NCI-H1436 (cell line): Measurements from ENCODE around the gene PPARG.
"Not testable (repeated sequence)": the region's sequence is repeated elsewhere in the genome, so short reads cannot be mapped to it uniquely, and the experiment has no call there.

ENCODE experiments used
- DNase-seq: peaks from one replicate; lab custom pipeline; 2025; lab: John Stamatoyannopoulos, UW

Gene PPARG

DNA sequence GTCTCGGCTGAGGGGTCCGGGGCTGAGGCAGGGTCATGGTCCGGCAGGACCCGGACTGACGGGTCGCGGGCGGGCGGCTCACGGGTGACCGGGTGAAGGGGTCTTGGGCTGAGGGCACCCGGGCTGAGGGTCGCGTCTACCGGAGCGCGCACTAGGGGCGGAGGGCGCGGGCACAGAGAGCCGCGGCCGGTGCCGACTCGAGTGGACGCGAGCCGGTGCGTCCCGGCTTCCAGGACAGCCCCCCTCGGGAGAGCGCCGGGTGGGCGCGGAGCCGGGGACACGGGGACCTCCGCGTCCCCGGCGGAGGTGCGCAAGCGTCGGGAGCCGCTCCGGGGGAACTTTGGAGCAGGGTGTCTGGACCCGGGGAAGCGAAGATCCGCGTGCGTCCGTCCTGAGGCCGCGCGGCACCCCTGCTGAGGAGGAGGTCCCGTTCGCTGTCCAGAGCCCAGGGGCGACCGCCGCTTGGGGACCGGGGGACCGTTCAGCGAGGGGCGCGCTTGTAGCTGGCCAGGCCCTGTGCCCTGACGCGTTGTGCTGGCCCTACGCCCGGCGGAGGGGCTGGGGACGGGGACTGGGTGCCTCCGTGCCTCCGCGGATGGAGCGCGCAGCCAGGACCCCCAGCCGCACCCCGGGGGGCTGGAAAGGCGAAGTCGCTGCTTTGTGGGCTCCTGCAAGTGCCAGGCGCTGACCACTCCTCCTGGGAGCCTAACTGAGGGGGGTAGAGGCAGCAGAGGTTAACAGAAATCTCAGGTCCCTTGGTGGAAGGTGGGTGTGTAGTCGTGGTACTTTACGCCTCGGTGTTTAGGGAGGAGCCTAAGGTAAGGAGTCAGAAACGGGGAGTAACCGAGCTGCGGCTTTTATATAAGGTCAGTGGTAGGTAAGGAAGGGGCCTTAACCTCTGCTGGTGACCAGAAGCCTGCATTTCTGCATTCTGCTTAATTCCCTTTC lies at the start of gene PPARG:
Gene PPARG (plus strand): TSS at position 889 of the 948 bp plus-strand sequence. CDS start 90,642 bp downstream, outside the sequence.
- no peak for DNase-seq

DNA sequence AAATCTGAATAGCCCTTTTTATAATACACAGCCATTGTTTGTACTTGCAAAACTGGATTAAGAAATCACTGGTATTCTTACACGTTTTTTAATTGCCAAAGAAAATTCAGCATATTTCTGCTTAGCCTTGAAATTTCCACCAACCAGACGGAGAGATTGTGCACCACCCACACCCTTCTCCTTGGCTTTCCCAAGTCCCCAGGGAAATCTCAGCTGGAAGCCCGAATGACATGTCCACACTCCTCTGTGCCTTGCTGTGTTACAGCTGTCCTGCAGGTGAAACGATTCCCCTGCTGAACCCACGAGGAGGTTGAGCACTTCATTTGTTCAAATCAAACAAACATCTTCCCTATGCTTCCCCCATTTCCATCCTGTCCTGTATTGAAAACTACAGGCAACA lies 49.6 kb upstream of the PPARG start:
- DNase-seq: no peak

DNA sequence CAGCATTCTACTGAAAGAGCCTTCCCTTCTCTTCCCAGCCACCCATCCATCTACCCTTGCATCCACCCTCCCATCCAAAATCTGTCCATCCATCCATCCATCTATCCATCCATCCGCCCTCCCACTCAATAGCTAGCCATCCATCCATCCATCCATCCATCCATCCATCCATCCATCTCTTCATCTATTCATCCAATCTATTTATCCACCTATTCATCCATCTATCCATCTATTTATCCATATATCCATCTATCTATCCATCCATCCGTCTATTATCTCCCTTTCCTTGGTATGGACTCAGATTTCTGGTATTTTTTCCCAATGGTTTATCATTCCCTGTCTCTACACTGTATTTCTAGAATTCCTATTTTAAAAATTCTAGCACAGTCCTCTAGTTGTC lies 46.1 kb upstream of the PPARG start:
- no peak for DNase-seq

DNA sequence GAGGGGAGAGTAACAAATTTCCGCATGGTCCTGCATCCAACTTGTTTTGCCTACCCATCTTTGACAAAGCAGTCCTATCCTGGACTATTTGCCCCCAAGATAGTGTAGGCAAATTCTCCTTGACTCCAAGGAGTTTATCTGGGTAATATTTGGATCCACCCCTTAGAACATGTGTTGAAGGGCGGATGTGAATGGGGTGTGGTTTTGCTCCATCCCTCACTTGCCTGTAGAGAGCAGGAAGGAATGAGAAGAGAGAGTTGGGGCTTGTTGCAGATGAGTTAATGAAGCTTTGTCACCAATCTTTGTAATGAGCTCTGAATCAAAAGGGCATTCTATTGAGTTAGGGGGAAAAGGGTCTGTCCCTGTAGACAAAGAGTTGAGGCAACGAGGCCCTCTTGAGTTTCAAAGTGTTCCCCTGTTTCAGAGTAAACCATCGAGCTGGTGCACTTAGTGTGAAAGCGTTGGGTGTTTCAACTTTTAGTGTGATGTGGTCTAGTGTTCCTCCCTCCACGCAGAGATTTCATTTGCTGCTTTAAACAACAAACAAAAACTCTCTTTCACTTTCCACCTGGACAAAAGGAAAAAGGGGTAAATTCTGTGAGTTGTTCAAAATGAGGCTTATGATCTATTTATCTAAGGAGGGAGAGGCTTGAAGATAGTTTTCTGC lies 42.2 kb upstream of the PPARG start:
- no peak for DNase-seq

DNA sequence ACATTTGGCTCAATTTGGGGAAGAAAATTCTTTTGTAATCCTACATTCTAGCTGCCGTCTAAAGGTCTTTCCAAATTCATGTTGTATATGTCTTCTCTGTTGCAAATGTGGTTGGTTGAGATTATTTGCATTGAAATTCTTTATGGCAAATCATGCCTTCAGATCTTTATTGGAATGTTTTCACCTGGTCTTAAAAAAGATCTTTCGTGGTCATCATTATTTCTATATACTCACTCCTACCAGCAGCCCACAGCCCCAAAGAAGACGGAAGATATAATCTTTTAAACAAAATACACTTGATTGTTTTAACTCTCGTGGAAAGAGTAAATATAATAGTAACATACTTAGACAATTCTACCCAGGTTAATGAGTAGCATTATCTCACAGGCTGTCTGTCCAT lies 41.5 kb upstream of the PPARG start:
- no peak for DNase-seq

DNA sequence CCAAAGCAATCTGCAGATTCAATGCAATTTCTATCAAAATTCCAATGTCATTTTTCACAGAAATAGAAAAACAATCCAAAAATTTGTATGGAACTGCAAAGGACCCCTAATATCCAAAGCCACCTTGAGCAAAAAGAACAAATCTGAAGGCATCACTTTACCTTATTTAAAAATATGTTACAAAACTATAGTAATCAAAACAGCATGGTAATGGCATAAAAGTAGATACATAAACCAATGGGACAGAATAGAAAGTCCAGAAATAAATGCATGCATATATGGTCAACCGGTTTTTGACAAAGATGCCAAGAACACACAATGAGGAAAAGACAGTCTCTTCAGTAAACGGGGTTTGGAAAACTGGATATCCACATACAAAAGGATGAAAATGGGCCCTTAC lies 39.4 kb upstream of the PPARG start:
- no peak for DNase-seq

DNA sequence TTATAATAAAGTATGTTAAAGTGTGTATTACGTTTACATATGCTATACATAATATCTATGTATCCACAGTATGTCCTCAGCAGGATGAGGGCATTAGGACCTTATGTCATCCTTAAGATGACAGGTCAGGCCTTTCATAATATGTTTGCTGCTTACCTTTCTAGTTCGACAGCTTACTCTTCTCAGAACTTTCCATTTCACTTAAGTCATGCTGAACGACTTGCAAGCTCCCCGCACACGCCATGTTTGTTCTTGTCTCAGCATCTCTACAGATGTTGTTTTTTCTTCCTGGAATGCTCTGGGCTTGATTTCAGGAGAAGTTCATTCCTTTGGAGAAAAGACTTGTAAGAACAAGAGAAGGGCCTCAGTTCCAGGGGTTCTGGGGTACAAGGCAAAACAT lies 36.0 kb upstream of the PPARG start:
- DNase-seq: no peak

DNA sequence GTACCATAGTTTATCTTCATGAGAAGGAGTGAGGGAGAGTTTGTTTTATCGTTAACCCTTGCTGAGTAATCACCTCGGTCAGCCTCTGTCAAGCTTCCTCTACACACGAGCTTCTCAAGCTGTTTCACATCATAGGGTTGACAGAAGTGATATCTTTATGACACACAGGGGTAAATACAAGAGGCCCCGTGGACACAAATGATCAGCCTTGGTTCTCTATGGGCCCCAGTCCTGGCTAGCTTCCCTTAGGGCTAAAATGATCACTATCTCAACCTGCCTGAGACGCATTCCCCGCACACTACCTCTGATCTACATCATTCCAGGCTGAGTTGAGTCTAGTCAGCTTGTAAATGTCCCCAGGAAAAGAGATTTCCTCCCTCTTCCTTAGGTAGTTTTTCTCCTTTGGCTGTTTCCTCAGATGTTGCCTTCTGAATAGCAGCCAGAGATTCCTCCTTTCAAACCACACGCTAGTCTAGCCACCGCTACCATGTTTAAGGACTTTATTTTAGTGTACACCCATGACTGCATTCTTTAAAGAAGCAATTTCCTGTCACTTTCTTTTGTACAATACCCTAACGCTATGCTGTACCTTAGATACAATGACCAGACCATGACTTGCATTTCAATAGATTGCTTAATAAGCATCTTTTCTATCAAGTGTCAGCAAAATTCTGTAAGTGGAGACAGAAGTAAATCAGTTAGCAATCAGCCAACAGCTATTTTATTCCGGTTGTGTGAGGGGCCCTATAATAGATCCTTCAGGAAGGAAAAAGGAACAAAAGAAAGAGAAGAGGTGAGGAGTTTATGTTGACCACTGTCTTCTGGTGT lies 35.1 kb upstream of the PPARG start:
- DNase-seq: no peak

DNA sequence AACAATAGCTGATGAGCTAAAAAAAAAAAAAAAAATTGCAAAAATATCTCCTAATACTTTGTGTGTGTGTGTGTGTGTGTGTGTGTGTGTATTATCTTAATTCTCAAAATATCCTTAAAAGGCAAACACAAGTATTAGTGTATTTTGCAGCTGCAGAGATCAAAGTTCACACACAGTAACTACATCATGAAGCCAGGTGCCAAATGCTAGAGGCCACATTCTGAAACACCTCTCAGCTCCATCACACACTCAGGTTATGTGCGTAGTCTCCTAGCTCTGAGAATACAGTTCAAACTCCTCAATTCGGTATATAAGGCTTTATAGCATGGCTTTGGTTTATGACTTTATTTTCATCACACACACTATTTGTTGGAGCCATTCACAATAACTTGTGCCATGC lies 33.5 kb upstream of the PPARG start:
- no peak for DNase-seq

DNA sequence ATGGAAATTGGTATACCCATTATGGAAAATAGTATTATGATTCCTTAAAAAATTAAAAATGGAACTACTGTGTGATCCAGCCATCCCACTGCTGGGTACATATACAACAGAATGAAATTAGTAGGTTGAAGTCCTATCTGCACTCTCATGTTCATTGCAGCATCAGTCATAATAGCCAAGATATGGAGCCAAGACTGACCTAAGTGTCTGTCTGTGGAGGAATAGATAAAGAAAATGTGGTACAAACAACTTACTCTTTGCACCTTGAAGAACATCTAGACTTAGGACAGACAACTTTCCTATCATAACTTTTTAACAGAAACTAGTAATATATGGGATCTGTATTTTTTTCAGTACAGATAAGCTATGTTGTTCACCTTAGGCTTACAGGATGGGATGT lies 30.0 kb upstream of the PPARG start:
- DNase-seq: no peak

DNA sequence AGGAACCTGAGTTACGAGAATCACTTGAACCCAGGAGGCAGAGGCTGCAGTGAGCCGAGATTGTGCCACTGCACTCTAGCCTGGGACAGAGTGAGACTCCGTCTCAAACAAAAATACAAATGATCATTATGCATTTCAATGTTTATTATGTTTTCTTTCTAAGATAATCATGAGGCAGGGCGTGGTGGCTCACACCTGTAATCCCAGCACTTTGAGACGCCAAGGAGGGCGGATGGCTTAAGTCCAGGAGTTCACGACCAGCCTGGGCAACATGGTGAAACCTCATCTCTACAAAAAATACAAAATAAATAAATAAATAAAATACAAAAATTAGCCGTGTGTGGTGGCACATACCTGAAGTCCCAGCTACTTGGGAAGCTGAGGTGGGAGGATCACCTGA lies 26.7 kb upstream of the PPARG start:
- DNase-seq: not testable (repeated sequence)

DNA sequence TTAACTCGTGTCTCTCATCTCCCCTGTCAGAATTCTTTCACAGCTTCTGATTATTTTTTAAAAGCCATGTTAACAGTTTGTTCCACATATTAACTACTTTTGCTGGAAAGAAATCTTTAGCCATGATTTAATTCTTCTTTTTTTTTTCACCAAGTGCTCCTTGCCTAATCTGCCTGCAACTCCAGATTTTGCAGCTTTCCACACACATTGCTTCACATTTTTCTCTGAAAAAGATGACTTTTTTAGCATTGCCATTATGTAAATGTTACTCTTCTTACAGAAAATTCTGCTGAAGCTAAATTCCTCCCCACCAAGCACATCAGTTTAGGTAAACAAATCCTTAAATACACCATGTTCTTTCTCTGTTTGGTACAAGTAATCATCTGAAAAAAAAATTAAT lies 23.4 kb upstream of the PPARG start:
- no peak for DNase-seq

DNA sequence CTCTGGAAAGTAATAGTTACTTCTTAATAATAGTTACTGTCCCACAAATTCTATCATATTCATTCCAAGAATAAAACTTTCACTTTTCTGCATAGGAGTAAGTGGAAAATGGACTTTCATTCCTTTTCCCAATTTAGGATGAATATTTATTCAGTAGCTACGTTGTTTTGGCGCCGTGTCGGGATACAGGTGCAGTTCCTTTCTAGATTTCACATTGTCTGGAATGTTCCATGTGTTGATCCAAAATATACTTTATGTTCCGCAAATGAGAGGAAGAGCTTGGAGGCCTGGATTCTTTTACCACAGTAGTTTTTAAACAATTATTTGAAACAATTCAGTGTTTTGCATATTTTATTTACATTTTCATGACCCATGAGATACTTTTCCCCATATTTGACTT lies 22.8 kb upstream of the PPARG start:
- DNase-seq: no peak

DNA sequence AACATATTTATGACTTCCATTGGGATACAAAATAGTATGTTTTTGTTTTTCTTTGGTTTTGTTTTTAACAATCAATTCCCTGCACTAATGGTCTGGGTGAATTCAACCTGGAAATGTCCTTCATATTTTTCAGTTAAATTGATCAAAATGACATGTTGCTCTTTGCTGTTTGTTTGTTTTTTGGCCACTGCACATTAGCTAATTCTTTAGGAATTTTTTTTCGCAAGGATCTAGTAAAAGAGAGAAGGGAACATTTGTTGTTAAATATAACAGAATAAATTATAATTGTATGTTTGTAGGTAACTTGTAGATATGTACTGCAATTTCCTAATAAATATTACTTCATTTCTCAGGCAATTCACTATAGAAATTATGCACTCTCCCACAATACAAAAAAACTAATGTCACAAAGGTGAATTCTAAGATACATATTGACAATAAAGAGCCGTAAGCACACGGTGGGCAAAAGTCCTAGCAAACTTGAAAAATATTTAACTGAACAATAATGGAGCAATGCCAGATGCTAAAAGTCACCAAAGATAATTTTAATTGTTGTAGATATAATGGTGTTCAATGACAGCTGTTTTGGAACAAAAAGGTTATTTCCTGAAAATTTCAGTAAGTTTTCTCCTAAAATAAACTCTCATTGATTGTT lies 21.4 kb upstream of the PPARG start:
- DNase-seq: no peak

DNA sequence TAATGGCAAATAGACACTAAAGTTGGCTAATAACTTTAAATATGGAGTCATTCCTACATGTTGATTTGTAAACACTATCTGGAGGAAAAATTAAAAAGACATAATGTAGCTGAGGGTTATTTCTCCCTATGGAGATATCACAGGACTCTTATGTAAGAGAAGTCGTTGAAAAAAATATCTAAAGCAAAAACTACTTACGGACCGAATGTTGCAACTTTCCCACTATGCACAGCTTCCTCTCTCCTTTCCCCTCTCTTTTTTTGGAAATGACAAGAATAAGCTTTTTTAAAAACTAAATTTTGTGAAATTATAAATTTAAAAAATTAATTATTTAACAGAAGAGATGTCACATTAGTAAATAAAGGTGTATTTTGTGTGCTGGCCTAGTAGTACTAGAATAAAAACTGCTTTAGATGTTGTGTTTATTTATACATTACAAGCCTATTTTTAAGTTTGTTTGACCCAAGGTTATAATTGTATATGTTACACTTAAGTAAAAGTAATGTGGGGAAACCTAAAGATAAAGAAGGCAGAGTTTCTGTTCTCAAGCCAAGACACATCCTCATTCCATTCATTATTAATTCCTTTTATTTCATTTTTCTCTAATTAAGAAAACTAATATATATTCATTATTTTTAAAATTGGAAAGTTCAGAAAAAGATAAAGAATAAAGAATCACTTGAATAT lies 20.7 kb upstream of the PPARG start:
- no peak for DNase-seq

DNA sequence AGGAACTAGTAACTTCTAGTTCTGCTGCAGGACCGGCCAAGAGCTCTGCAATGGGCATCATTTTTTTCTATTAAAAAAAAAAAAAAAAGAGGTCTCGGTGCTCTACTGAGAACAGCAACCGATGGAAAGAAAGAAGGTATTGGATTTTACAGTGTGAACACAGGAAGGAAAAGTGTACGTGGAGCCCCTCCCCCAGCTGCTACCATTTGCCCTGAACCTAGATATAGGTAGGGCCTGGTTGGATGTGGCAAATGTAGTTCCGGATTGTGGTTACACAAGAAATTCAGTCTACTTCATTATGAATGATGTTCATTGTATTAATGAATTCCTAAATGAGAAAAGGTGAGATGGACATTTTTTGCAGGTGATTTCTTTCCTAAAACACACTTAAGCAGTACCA lies 17.9 kb upstream of the PPARG start:
- DNase-seq: no peak

DNA sequence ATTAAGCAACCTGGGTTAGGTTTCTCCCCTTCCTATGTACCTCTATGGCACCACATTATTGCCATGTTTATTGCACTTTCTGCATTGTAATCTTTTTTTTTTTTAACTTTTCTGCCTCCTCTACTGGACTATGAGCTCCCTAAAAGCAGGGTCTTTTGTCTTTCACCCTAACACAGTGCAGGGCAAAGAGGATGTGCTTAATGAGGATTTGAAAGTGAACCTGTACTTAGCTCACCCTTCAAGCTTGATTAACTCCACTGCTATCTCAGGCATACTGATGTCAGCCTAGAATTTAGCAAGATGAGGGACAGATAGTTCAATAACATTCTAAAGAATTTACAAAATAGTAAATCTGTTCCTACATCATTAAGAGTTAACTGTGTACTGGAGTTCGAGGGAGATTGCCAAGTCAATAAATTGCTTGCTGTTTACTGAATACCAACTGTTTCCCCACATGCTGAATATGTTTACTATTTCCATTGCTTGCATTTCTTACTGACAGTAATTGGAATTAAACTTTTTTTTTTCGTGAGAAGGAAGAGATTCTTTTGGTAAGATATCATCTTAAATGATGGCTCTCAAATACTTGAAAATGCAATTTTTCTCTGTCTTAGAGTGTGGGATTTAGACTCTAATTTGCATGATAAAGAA lies 15.7 kb upstream of the PPARG start:
- DNase-seq: no peak

DNA sequence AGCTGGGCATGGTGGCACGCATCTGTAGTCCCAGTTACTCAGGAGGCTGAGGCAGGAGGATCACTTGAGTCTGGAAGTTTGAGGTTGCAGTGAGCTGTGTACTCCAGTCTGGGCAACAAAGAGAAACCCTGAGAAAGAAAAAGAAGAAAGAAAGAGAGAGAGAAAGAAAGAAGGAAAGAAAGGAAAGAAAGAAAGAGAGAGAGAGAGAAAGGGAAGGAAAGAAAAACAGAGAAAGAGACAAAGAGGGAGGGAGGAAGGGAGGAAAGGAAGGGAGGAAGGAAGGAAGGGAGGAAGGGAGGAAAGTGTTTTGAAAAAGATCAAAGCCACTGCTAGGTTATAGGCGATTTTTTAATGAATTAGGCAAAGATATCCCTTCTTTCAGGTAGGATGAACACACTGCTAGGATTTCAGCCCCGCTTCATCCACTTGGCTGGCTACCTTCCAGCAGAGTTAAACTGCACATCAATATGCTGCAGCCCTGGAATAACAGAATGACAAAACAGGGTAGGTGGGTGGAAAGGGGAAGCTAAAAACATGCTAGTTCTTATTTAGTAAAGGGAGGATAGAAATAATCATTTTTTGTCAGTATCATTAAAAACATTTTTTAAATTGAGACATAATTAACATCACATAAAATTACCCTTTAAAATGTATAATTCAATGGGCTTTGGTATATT lies 12.8 kb upstream of the PPARG start:
- no peak for DNase-seq

DNA sequence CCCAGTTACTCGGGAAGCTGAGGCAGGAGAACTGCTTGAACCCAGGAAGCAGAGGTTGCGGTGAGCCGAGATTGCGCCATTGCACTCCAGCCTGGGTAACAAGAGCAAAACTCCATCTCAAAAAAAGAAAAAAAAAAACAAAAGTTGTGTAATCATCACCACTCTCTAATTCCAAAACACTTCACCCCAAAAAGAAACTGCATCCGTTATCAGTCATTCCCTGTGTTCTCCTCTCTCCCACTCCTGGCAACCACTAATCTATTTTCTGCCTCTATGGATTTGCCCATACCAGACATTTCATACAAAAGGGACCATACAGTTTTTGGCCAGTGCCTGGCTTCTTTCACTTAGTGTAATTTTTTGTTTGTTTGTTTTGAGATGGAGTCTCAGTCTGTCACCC lies 12.0 kb upstream of the PPARG start:
- not testable (repeated sequence) for DNase-seq

DNA sequence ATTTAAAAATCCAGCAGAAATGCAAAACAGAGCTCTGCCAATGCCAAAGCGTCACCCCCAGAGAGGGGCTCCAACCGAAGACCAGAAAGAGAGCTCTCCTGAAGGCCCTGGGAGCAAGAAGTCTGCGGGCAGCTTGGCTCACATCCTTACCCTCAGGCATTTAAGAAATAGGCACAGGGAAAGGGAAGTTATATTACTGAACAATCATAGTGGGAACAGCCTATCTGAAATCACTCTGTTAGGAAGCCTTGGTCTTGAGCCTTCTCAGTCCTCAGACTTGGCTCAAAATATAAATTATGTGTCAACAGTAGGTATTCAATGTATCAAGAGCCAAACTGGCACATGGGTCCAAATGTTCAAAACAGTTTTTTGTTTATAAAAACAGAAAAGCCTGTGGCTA lies 10.3 kb upstream of the PPARG start:
- no peak for DNase-seq
